Body of pancreas (tissue), 4 donors: Measurements from ENCODE around the gene RFPL3. TPM values are rescaled to one million over a fixed set of nuclear protein-coding genes. Genes with fewer than 3 reads are reported as not detected.

Experiments
- ATAC-seq: fragments of 150-250 bp; one replicate; pipeline ENCODE4 v1.9.1; 2016
- DNase-seq, 4 donors: peaks; one replicate each; pipeline ENCODE4 v3.0.0-alpha.2; 2019
- H3K27ac ChIP-seq, 4 donors: fragments of 200-600 bp; sonication (generic); 1 replicate in 3 of 4; 2 replicates in 1 of 4; pipeline versions ENCODE4 v1.5.1 to v1.6.1; 2016 to 2019; ENCODE audit warnings: mild to moderate bottlenecking in 1 of 4, mixed read lengths in 1 of 4, moderate library complexity in 1 of 4
- H3K27me3 ChIP-seq, 2 donors: fragments of 200-600 bp; sonication (generic); one replicate each; pipeline ENCODE4 v1.6.0; 2016; ENCODE audit warnings: mild to moderate bottlenecking in 1 of 2
- H3K36me3 ChIP-seq, 2 donors: fragments of 200-600 bp; sonication (generic); replicated peaks in 1 of 2; 2 replicates each; pipeline ENCODE4 v1.5.1; 2016; ENCODE audit warnings: low read depth in 2 of 2; ENCODE audit not compliant: insufficient read depth in 1 of 2
- H3K4me1 ChIP-seq: fragments of 200-600 bp; sonication (generic); one replicate; pipeline ENCODE4 v1.6.0; 2016
- H3K4me3 ChIP-seq, 2 donors: fragments of 200-600 bp; sonication (generic); 1 replicate in 1 of 2; 2 replicates in 1 of 2; pipeline ENCODE4 v1.5.1; 2016 to 2019
- H3K9me3 ChIP-seq, 3 donors: fragments of 200-600 bp; sonication (generic); 1 replicate in 2 of 3; 2 replicates in 1 of 3; pipeline ENCODE4 v1.5.1; 2016
- CTCF ChIP-seq, 7 experiments: fragments of 450-650 bp in 4 of 7; fragments of 200-600 bp in 3 of 7; sonication (generic) in 3 of 7; IDR thresholded peaks; one replicate each; pipeline ENCODE4 v1.5.1; 2016 to 2019; ENCODE audit warnings: antibody characterized with exemption in 7 of 7
- POLR2A ChIP-seq, 3 donors: fragments of 450-650 bp; IDR thresholded peaks; one replicate each; pipeline ENCODE4 v1.6.1; 2016; ENCODE audit warnings: antibody characterized with exemption in 3 of 3, mild to moderate bottlenecking in 2 of 3
- WGBS, 2 donors: methylation state at CpG; one replicate each; pipeline ENCODE4 v1.1.5; 2017; 5-methylcytosine and 5-hydroxymethylcytosine counted together
- intact Hi-C: fragments of 100-400 bp; cut with DNase I; formaldehyde crosslinking; loops from one replicate; pipeline ENCODE4 v1.15.1; 2023
- total RNA-seq, 2 donors: library from RNA; depleted of rRNA; stranded (reverse); fragments of >200 nt; gene quantifications; one replicate each; pipeline ENCODE4 v1.1.0, GENCODE V29; 2016

Gene RFPL3
- total RNA-seq, 2 donors from 2014 or later, result not detected

- Histone ChIP-seq H3K4me1 (no peaks in the 10 kb centered on the region), H3K9me3 (no peaks in the 10 kb centered on the region), H3K27ac (no peak overlapping the region), H3K36me3 (no peaks in the 10 kb centered on the region), H3K27me3 (no peaks in the 10 kb centered on the region), H3K4me3 (no peak overlapping the region)
- ATAC-seq (no peak), DNase-seq (peak in 1 of 4 donors; percentile 2)
- TF ChIP-seq CTCF (IDR thresholded peaks at IDR 0.05) (no peak), POLR2A (IDR thresholded peaks at IDR 0.05) (no peak)
- WGBS, 2 donors, result 53 to 68% methylated on average over 9 of the region's 10 CpGs
- intact Hi-C loops, result no loop called here
These were observed 24.4 kb upstream of the RFPL3 start for GRCh38 chr22:32333141-32333768.

GRCh38 chr22:32333769-32334659, 23.7 kb upstream of the RFPL3 start:
- intact Hi-C loops, result no loop called here
- H3K27ac ChIP-seq, result no peak overlapping the region
- no peaks in the 10 kb centered on the region for H3K36me3 ChIP-seq
- no peaks in the 10 kb centered on the region for H3K4me1 ChIP-seq
- no peaks in the 10 kb centered on the region for H3K9me3 ChIP-seq
- ATAC-seq, result no peak
- WGBS, 2 donors, result 53 to 54% methylated on average over 13 of the region's 13 CpGs
- H3K27me3 ChIP-seq, result no peaks in the 10 kb centered on the region
- TF ChIP-seq CTCF (IDR thresholded peaks at IDR 0.05) (no peak), POLR2A (IDR thresholded peaks at IDR 0.05) (no peak)
- no peak overlapping the region for H3K4me3 ChIP-seq
- DNase-seq, result peak in 1 of 4 donors; percentile 5

GRCh38 chr22:32334660-32335365, 22.9 kb upstream of the RFPL3 start:
- Histone ChIP-seq H3K27ac (no peak overlapping the region), H3K4me1 (no peaks in the 10 kb centered on the region), H3K36me3 (no peaks in the 10 kb centered on the region), H3K4me3 (no peak overlapping the region), H3K9me3 (no peaks in the 10 kb centered on the region), H3K27me3 (no peaks in the 10 kb centered on the region)
- DNase-seq, result peak in 1 of 4 donors; percentile 8
- TF ChIP-seq CTCF (IDR thresholded peaks at IDR 0.05) (no peak), POLR2A (IDR thresholded peaks at IDR 0.05) (no peak)
- 63 to 64% methylated on average over 11 to 17 of the region's 17 CpGs for WGBS, 2 donors
- ATAC-seq, result no peak
- intact Hi-C loops, result no loop called here

GRCh38 chr22:32335471-32335870, 22.2 kb upstream of the RFPL3 start:
- Histone ChIP-seq H3K4me3 (no peak overlapping the region), H3K27me3 (no peaks in the 10 kb centered on the region), H3K9me3 (no peaks in the 10 kb centered on the region), H3K4me1 (no peaks in the 10 kb centered on the region), H3K27ac (no peak overlapping the region), H3K36me3 (no peaks in the 10 kb centered on the region)
- DNase-seq (peak in 1 of 4 donors; percentile 4), ATAC-seq (no peak)
- intact Hi-C loops, result no loop called here
- TF ChIP-seq POLR2A (IDR thresholded peaks at IDR 0.05) (no peak), CTCF (IDR thresholded peaks at IDR 0.05) (no peak)
- WGBS, 2 donors, result 49 to 53% methylated on average over 8 to 9 of the region's 10 CpGs
